ENCODE measurements around the gene NHP2.

NHP2 gene

GRCh38 chr5:178107756-178108310 is 45.9 kb downstream of the NHP2 start:
- CTCF ChIA-PET: interaction anchor here (0.7 to 6.2 kb wide), 2 partner anchors 31 to 50 kb away, joined by 5 to 49 read pairs; no protein-coding TSS in a partner anchor
- peak overlapping the region; percentile 69 for H3K27ac ChIP-seq
- POLR2A ChIA-PET (ENCODE audit: low non-redundant PET): no interaction called here
- no peak for TF ChIP-seq CTCF (conservative IDR thresholded peaks at IDR 0.05; ENCODE audit: low read depth)
- DNase-seq (ENCODE audit: low spot score): no peak

- POLR2A ChIA-PET (ENCODE audit: low non-redundant PET): interaction anchor here (0.7 kb wide), 1 partner anchor 19 kb away, joined by 5 read pairs; no protein-coding TSS in a partner anchor
- peak overlapping the region; percentile 39 for H3K27ac ChIP-seq
- DNase-seq (ENCODE audit: low spot score): peak; percentile 76
- CTCF ChIA-PET: interaction anchor here (0.6 to 6.2 kb wide), 3 partner anchors 14 to 30 kb away, joined by 5 to 49 read pairs (median 6); no protein-coding TSS in a partner anchor
- no peak for TF ChIP-seq CTCF (conservative IDR thresholded peaks at IDR 0.05; ENCODE audit: low read depth)
Observed at GRCh38 chr5:178106556-178107239, 47.0 kb downstream of the NHP2 start.

- POLR2A ChIA-PET (ENCODE audit: low non-redundant PET): interaction anchor here (0.7 kb wide), 1 partner anchor 20 kb away, joined by 5 read pairs; no protein-coding TSS in a partner anchor
- no peak for TF ChIP-seq CTCF (conservative IDR thresholded peaks at IDR 0.05; ENCODE audit: low read depth)
- CTCF ChIA-PET: interaction anchor here (0.6 to 6.2 kb wide), 4 partner anchors 15 to 43 kb away, joined by 3 to 49 read pairs (median 5); no protein-coding TSS in a partner anchor
- peak overlapping the region; percentile 39 for H3K27ac ChIP-seq
- DNase-seq (ENCODE audit: low spot score): no peak
Observed at GRCh38 chr5:178106086-178106485, 47.6 kb downstream of the NHP2 start.

- ChIA-PET CTCF (interaction anchor here (0.6 to 0.9 kb wide), 2 partner anchors 41 to 376 kb away, joined by 3 read pairs; no protein-coding TSS in a partner anchor), POLR2A (ENCODE audit: low non-redundant PET) (no interaction called here)
- DNase-seq (ENCODE audit: low spot score): no peak
- no peak for TF ChIP-seq CTCF (conservative IDR thresholded peaks at IDR 0.05; ENCODE audit: low read depth)
- H3K27ac ChIP-seq: peak overlapping the region; percentile 59
Observed at GRCh38 chr5:178104492-178104891, 49.2 kb downstream of the NHP2 start.

GRCh38 chr5:178103612-178104011 is 50.1 kb downstream of the NHP2 start:
- no peak for DNase-seq (ENCODE audit: low spot score)
- CTCF ChIA-PET: interaction anchor here (0.9 kb wide), 1 partner anchor 42 kb away, joined by 3 read pairs; no protein-coding TSS in a partner anchor
- H3K27ac ChIP-seq: peak overlapping the region; percentile 59
- POLR2A ChIA-PET (ENCODE audit: low non-redundant PET): no interaction called here
- no peak for TF ChIP-seq CTCF (conservative IDR thresholded peaks at IDR 0.05; ENCODE audit: low read depth)
